Liver (tissue), 3 donors: ENCODE results near the gene PLCB1.

Source experiments
- EGR1 ChIP-seq, 2 donors: IDR thresholded peaks; 2 replicates each; pipeline ENCODE4 v1.6.1; 2016 to 2018; ENCODE audit warnings: antibody characterized with exemption in 2 of 2, low read depth in 2 of 2
- RAD21 ChIP-seq, 2 donors: IDR thresholded peaks; 2 replicates each; pipeline ENCODE4 v1.6.1; 2016; ENCODE audit warnings: antibody characterized with exemption in 2 of 2, mild to moderate bottlenecking in 2 of 2
- SP1 ChIP-seq: IDR thresholded peaks from 2 replicates; pipeline ENCODE4 v1.6.1; 2018; ENCODE audit warnings: antibody characterized with exemption, mild to moderate bottlenecking
- TAF1 ChIP-seq: conservative IDR thresholded peaks from 2 replicates; pipeline ENCODE4 v1.6.1; 2016; ENCODE audit warnings: antibody characterized with exemption, mild to moderate bottlenecking
- YY1 ChIP-seq: IDR thresholded peaks from 2 replicates; pipeline ENCODE4 v1.6.1; 2016; ENCODE audit warnings: antibody characterized with exemption, mild to moderate bottlenecking
- TF ChIP-seq, protein P1 (sequence below): fragments of 150-350 bp; IDR thresholded peaks from 2 replicates; pipeline ENCODE4 v1.5.1; 2017; ENCODE audit warnings: improper control_type of control experiment, low read depth, low read length; ENCODE audit not compliant: missing input control
- TF ChIP-seq, protein P2 (sequence below): IDR thresholded peaks from 2 replicates; pipeline ENCODE4 v1.6.1; 2016; ENCODE audit warnings: antibody characterized with exemption, mild to moderate bottlenecking
- TF ChIP-seq, protein P3 (sequence below): IDR thresholded peaks from 2 replicates; pipeline ENCODE4 v1.6.1; 2016; ENCODE audit warnings: antibody characterized with exemption
- TF ChIP-seq, protein P4 (sequence below): IDR thresholded peaks from 2 replicates; pipeline ENCODE4 v1.6.1; 2016; ENCODE audit warnings: antibody characterized with exemption
- donor health status: healthy.
- donor health status: healthy.

DNA sequence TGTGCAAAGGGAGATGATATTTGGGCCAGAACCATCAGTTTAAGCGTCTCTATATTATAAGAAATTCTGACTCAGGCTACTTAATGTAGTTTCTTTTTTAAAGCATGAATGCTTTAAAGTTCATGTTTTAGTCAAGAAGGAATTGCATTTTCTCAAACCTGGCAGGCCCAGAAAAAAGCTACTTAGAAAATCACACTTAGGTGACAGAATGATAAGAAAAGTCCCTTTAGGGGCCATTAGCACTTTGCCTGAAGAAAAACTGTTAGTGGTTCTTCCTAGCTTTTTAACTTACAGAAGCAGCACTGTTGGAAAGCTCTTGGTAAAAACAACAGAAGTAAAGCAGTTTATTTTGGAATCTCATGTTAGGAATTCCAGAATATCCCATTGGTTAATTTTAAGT lies 387.8 kb downstream of the PLCB1 start:
- TF ChIP-seq, protein P1, sequence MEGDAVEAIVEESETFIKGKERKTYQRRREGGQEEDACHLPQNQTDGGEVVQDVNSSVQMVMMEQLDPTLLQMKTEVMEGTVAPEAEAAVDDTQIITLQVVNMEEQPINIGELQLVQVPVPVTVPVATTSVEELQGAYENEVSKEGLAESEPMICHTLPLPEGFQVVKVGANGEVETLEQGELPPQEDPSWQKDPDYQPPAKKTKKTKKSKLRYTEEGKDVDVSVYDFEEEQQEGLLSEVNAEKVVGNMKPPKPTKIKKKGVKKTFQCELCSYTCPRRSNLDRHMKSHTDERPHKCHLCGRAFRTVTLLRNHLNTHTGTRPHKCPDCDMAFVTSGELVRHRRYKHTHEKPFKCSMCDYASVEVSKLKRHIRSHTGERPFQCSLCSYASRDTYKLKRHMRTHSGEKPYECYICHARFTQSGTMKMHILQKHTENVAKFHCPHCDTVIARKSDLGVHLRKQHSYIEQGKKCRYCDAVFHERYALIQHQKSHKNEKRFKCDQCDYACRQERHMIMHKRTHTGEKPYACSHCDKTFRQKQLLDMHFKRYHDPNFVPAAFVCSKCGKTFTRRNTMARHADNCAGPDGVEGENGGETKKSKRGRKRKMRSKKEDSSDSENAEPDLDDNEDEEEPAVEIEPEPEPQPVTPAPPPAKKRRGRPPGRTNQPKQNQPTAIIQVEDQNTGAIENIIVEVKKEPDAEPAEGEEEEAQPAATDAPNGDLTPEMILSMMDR = no peak
- TF ChIP-seq SP1 (no peak), EGR1 (IDR thresholded peaks at IDR 0.05; ENCODE audit: low read depth in 2 of 2) (no peak), RAD21 (IDR thresholded peaks at IDR 0.05) (no peak), TAF1 (no peak), YY1 (no peak)
- TF ChIP-seq, protein P2, sequence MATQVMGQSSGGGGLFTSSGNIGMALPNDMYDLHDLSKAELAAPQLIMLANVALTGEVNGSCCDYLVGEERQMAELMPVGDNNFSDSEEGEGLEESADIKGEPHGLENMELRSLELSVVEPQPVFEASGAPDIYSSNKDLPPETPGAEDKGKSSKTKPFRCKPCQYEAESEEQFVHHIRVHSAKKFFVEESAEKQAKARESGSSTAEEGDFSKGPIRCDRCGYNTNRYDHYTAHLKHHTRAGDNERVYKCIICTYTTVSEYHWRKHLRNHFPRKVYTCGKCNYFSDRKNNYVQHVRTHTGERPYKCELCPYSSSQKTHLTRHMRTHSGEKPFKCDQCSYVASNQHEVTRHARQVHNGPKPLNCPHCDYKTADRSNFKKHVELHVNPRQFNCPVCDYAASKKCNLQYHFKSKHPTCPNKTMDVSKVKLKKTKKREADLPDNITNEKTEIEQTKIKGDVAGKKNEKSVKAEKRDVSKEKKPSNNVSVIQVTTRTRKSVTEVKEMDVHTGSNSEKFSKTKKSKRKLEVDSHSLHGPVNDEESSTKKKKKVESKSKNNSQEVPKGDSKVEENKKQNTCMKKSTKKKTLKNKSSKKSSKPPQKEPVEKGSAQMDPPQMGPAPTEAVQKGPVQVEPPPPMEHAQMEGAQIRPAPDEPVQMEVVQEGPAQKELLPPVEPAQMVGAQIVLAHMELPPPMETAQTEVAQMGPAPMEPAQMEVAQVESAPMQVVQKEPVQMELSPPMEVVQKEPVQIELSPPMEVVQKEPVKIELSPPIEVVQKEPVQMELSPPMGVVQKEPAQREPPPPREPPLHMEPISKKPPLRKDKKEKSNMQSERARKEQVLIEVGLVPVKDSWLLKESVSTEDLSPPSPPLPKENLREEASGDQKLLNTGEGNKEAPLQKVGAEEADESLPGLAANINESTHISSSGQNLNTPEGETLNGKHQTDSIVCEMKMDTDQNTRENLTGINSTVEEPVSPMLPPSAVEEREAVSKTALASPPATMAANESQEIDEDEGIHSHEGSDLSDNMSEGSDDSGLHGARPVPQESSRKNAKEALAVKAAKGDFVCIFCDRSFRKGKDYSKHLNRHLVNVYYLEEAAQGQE = no peak
- TF ChIP-seq, protein P3, sequence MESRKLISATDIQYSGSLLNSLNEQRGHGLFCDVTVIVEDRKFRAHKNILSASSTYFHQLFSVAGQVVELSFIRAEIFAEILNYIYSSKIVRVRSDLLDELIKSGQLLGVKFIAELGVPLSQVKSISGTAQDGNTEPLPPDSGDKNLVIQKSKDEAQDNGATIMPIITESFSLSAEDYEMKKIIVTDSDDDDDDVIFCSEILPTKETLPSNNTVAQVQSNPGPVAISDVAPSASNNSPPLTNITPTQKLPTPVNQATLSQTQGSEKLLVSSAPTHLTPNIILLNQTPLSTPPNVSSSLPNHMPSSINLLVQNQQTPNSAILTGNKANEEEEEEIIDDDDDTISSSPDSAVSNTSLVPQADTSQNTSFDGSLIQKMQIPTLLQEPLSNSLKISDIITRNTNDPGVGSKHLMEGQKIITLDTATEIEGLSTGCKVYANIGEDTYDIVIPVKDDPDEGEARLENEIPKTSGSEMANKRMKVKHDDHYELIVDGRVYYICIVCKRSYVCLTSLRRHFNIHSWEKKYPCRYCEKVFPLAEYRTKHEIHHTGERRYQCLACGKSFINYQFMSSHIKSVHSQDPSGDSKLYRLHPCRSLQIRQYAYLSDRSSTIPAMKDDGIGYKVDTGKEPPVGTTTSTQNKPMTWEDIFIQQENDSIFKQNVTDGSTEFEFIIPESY = no peak
- TF ChIP-seq, protein P4, sequence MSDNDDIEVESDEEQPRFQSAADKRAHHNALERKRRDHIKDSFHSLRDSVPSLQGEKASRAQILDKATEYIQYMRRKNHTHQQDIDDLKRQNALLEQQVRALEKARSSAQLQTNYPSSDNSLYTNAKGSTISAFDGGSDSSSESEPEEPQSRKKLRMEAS = no peak
